ENCODE results near the gene PAPPA2. TPM values are rescaled to one million over a fixed set of nuclear protein-coding genes. Genes with fewer than 3 reads are reported as not detected.

PAPPA2 gene
- polyA plus RNA-seq, 3 donors = 42.6 to 48.8 (median 45.8) TPM

DNA sequence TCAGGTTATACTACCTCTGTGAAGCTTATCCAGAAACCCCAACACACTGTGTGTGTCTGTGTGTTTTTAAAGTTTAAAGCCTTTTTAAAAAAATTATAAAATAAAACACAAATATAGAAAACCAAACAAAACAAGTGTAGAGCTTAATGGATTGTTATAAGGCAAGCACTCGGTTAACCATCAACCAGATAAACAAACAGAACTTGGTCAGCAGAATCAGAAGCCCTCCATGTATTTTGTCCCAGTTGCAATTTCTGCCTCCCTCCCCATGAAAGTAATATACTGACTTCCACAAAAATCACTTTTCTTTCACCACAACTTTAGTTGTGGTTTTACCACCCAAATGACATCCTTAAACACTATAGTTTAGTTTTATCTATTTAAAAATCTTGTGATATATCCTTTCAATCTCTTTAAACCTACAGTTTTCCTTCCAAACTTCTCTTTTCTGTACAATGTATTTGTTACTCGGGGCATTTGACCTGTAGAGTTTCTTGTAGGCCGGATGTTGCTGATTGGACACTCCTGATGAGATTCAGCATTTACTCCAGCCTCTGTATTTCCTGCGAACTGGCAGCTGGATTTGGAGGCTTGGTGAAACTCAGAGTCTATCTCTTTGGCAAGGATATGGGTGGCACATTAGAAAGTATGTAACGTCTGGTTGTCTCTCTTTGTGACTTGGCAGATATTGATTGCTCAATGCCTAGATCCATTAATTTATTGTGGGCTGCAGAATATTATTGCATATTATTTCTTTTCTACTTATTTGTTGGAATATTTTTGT is 8.6 kb downstream of the PAPPA2 start:
- DNase-seq (ENCODE audit: extremely low read depth in 1 of 11, low read depth in 9 of 11, low spot score in 4 of 11) = no peak

DNA sequence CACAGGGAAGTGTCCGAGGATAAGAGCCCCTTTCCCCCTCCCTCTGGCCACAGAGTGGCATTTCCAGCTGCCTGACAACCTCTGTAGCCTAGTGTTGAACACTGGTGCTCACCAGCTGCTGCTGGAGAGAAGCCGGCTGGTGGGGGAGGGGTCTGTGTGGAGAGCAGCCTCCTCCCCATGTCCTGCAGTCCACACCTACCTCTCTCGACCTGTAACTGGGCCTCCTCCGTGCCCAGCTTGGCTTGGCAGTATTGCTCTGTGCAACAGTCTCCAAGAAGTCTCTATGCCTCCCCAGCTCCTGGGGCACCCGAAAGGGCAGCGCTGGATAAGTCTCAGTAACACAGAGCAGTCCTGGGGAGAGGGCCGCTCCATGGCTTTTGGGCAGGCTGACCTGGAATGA is 17.0 kb downstream of the PAPPA2 start:
- peak in 3 of 11 donors; percentile 7 to 28 (median 9) for DNase-seq (ENCODE audit: extremely low read depth in 1 of 11, low read depth in 9 of 11, low spot score in 4 of 11)

DNA sequence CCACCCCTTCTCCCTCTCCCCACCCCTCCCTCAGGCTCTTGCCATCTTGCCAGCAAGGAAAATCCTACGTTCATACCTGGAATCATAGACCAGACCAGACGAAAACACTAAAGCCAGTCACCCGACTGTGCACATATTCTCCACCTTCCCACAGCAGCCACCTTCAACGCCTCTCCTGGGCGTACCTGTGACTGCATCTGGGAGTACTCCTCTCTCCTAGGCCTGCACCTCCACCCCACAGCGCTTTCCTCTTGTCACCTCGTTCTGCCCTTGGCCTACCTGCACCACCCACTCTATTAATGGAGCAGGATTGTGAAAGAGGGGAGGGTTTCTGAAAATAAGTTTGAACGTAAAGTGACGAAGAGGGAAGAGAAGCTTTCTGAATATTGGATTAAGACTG is 17.8 kb downstream of the PAPPA2 start:
- no peak for DNase-seq (ENCODE audit: extremely low read depth in 1 of 11, low read depth in 9 of 11, low spot score in 4 of 11)

DNA sequence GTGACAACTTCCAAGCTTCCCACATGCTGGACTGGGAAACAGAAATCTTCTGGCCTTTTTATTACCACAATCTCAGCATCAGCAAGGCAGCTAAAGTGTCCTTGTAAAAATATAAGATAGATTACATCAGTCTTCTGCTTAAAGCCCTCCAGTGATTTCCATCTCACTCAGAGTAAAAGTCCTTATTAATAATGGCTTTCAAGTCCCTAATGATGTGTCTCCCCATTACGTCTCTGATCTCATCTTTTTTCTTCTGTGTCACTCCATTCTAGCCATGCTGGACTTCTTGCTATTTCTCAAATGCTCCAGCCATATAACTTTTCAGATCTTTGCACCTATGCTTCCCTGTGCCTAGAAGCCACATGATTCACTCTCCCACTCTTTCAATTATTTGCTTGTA is 22.1 kb downstream of the PAPPA2 start:
- DNase-seq (ENCODE audit: extremely low read depth in 1 of 11, low read depth in 9 of 11, low spot score in 4 of 11) = no peak

DNA sequence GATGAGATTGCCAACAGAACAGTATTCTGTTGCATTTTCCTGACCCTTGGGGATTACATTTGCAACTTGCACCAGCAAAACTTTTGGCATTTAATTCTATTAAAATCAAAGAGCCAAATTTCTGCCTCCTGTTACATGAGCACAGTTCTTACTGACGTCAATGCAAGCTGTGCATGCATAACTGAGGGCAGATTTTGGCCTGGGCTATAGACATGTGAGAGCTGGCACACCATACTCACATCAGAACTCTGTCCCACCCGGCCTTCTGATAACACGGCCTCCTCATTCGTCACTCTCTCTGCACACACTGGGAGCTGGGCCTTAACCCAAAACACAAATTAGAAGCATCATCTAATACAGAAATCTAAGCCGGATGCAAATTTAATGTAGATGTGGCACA is 31.5 kb downstream of the PAPPA2 start:
- no peak for DNase-seq (ENCODE audit: extremely low read depth in 1 of 11, low read depth in 9 of 11, low spot score in 4 of 11)

DNA sequence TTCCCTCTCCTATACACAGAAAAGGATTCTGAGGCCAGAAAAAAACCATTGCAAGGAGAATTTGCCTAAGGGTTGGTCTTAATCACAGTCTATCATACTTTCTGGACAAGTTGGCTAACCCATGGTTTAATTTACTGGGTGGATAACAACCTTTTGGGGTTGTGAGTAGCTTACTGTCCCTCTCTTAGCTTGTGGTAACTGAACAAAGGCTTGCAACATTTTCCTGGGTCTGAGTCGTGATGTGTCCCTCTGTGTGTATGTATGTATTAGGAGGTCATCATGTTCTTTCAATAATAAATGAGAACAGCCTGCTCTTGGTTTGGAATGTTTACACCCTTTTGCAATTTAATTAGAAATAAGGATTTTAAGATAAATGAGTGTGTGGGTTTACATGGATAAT is 36.7 kb downstream of the PAPPA2 start:
- DNase-seq (ENCODE audit: extremely low read depth in 1 of 11, low read depth in 9 of 11, low spot score in 4 of 11) = no peak

DNA sequence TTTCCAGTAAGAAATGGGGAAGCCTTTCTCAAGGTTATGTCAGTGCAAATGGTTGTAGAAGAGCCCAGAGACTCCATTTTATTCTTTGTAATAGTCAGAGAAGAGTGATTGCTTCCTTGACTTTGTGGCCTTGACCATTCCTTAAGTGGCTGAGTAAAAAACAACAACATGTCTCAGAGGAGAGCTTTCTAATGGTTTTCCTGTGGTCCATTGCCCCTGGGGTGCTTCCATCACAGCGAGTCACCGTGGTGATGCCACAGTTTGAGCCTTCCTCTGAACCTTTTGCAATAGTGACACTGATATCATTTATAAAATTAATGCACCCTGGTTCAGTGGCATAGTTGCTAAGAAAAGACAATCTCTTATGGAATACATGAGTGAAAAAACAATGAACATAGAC is 38.6 kb downstream of the PAPPA2 start:
- no peak for DNase-seq (ENCODE audit: extremely low read depth in 1 of 11, low read depth in 9 of 11, low spot score in 4 of 11)

DNA sequence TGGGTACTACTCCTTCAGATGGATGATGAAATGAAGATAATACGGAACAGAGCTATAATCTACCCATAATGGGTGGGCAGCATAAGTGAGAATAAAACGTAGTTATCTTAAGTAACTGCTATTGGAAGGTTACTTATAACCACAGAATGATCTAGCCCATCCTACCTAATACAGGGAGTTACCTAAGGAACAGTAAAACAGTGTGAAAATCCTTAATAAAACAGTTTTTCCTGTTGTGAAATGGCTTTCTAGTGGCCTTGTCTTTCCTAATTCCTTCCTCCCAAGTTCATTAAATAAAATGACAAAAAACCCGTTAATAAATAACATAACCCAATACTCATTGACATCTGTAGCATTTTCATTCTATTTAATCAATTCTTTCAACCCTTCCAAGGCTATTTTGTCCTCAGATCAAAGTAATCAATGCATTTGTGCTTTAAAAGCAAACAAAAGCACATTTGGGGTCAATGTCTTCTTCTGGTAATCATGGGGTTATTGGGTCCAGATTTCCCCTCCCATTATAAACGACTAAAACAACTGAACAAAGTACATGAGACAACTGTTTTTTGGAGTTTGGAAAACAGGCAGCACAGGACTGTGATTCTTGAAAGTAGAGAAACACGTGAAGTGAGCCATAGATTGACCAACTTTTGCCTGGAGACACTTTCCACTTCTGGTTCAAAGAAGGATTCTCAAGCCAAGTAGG is 42.0 kb downstream of the PAPPA2 start:
- DNase-seq (ENCODE audit: extremely low read depth in 1 of 11, low read depth in 9 of 11, low spot score in 4 of 11) = no peak

DNA sequence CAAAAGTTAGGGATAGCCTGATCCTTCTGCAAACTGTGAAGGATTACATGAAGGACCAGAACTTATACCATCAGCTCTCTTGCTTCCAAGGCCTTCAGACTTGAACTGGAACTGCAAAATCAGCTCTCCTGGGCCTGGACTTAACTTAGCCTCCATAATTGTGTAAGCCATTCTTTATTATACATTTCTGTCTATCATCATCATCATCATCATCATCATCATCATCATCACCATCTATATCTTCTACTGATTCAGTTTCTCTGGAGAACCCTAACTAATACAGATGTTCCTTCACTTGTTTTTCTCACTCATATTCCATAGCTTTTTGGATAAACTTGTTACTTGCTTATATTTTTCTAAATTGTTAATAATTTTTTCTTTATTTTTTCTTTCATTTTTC is 50.0 kb downstream of the PAPPA2 start:
- no peak for DNase-seq (ENCODE audit: extremely low read depth in 1 of 11, low read depth in 9 of 11, low spot score in 4 of 11)

DNA sequence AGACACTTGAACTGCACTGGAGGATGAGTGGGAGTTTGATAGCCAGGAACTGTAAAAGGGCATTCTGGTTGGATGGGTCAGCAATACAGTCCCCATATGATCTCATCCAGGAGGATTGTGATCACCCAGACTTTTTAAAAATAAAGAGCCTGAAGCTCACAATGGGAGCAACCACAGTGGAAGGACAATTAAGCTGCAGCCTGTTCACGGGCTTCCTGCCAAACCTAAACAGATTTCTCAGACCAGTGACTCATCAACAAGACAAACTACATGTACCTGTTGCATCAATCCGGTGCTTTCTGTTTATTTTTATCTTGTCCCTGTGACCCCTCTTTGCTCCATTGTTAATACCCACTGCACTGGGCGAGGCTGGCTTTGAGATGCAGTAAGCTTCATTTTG is 52.3 kb downstream of the PAPPA2 start:
- no peak for DNase-seq (ENCODE audit: extremely low read depth in 1 of 11, low read depth in 9 of 11, low spot score in 4 of 11)

DNA sequence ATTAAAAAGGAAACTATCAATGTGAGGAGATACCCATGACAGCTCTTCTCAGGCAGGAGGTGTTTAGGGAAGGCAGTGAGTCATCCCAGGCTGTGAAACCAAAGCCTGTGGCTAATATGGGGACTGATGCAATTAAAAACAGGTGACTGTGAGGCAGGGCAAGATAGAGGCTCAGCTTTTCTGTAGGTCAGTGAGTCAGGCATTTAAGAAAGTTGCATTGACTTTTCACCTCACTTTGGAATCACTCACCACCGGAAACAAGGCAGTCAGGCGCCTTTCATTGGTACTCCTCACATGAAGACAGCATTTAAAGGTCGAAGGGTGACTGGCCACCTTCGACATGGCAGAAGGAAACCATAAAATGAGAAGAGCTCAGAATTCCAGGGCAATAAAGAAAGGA is 54.5 kb downstream of the PAPPA2 start:
- DNase-seq (ENCODE audit: extremely low read depth in 1 of 11, low read depth in 9 of 11, low spot score in 4 of 11) = no peak

DNA sequence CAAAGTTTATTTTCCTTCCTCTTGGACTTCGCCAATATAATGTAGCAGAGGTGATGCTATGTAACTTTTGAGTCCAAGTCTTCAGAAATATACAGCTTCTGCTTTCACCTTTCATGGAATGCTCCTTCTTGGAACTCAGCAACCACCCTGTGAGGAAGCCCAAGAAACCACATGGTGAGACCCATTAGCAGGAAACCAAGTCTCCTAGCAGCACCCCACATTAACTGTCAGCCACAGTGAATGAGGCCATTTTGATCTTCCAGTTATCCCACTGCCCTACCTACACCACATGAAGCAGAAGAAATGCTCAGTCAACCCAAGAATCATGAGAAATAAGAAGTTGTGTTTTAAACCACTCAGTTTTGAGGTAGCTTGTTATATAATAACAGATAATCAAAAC is 58.2 kb downstream of the PAPPA2 start:
- DNase-seq (ENCODE audit: extremely low read depth in 1 of 11, low read depth in 9 of 11, low spot score in 4 of 11) = no peak

DNA sequence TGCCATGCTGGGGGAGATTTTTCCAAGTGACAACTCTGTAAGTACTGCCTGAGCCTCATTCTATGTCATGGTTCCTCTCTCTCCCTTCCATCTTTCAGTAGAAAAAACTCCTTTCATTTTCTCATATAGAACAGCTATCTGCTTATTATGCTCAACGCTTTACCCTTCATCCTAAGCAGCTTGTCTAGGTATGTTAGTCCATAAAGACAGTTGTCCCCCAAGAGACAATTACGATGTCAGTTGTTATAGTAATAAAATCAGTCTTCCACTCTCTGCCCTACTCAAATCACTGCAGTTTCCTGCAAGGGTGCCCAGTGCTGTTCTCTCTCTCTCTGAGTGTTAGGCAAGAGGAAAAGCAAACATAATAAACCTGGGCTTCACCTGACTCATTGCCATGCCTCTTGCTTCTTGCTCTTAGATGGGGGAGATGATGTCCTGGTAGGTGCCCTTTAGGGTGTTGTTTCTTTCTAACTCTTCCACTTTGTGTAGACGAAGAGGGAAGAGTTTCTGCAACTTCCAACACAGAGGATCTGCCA is 59.4 kb downstream of the PAPPA2 start:
- no peak for DNase-seq (ENCODE audit: extremely low read depth in 1 of 11, low read depth in 9 of 11, low spot score in 4 of 11)

DNA sequence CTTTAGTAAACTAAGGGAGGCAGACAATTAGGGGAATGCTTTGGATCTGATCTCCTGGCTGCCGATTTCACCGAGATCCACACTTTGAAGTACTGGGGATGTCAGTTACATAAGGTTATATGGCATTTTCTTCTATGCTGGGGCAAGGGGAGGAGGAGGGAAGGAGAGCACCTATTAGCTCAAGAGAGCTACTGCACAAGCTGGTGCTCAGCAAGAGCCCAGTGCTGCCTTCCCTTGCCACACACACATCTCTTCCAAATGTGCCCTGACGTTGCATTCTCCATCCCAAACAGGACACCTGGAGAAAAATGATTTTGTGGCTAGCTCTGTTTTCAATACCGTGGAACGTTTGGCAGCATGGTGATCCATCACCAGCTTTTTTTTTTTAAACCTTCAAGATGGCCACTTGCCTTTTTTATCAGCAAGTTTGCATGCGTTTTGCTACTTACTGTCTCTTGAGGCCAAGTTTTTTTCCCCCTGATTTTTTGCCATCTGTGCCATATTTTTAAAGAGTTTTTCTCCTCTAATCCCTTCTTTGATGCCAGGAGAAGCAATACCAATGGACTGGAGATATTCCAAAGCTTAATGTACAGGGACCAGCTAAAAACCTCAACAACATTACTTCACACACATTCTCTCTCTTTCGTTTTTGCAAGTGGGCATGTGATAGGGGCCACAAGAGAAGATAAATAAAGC is 66.6 kb downstream of the PAPPA2 start:
- DNase-seq (ENCODE audit: extremely low read depth in 1 of 11, low read depth in 9 of 11, low spot score in 4 of 11) = no peak

DNA sequence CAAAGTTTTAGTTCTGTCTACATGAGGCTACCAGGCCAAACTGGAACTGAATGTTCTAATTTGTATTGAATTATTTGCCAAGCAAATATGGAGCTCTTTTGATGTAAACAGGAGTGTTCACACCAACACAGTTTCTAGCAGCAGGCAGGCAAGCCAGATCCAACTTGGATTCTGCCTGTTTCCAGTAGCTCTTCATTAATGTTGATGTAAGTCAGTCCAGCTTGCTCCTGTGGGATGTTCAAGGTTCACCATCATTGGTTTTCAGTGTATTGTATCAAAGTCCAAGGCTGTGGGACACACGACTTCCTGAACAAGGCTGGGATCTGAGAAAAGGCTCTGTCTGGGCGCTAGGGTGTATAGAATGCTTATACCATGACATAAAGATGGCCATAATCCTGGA is 68.1 kb downstream of the PAPPA2 start:
- no peak for DNase-seq (ENCODE audit: extremely low read depth in 1 of 11, low read depth in 9 of 11, low spot score in 4 of 11)

DNA sequence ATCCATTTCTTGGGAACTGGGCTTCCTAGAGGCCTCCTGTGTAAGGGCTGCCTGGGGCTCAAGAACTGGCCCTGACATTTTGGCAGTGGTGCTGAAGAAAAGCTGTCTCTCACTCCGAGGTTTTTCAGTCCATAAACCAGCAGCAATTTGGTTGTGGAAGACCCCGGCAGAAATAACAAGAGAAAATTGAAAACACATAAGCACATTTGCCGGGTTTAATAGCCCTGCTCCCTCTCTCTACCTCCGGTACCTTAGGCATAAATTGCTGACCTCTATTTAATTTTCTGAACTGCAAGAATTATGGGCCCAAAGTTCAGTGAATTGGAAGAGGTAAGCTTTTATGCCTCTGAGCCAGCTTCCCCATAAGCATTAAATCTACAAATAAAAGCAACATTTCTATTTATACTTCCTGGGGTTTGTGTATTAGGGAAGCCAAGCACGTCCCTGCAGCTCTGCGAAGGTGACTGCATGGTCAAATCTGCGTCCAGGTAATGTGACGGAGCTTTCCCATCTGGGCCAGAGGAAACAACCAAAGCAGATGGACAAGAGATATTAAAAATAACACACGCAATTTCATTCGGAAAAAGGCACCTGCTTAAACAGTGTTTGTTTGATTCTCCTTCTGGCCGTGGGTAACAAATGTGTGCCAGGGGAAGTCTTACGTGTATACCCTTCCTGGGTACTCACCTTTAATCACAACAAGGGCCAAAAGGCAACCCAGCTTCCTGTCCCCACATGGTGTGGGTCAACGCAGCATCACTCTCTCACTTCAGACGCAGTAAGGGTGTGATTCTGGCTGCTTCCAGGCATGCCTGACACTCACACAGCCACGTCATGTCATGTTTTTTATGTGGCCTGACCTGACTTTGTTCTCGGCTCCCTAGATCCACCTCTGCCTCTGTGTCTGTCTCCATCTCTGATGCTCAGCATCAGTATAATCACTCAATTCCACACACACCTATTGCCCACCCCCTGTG is 69.2 kb downstream of the PAPPA2 start:
- DNase-seq (ENCODE audit: extremely low read depth in 1 of 11, low read depth in 9 of 11, low spot score in 4 of 11) = peak in 2 of 11 donors; percentile 27 to 47

DNA sequence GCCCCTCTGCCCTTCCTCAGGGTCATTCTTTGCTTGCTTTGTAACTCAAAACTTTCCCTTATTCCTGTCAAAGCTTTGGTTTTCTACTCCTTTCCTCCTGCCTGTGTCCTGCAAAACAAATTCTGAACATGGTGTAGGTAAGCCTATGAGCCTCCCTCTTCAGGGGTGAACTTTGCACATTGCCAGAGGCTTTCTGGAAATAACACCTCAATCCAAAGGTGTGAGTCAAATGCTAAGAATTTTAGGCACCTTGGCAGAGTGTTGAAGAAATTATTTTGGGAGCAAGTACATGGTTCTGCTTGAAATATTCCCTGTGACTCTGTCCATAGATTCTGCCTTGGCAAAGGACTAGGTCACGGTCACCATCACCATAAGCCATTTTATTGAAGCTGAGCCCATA is 70.0 kb downstream of the PAPPA2 start:
- DNase-seq (ENCODE audit: extremely low read depth in 1 of 11, low read depth in 9 of 11, low spot score in 4 of 11) = no peak

DNA sequence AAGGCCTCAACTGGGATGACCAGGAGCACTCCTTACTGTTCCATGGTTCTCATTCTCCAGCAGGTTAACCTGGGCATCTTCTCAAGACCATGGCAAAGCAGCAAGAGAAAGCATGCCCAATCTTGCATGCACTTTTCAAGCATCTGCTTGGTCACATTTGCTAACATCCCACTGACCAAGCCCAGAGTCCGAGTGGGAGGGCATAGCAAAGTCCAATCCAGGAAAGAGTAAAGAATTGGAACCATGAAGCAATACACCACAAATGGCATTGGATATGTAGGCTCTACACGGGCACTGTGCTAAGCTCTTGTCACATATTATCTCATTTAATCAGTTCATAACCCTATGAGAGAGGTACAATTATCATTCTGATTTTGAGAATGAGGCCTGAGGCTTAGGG is 73.6 kb downstream of the PAPPA2 start:
- no peak for DNase-seq (ENCODE audit: extremely low read depth in 1 of 11, low read depth in 9 of 11, low spot score in 4 of 11)

DNA sequence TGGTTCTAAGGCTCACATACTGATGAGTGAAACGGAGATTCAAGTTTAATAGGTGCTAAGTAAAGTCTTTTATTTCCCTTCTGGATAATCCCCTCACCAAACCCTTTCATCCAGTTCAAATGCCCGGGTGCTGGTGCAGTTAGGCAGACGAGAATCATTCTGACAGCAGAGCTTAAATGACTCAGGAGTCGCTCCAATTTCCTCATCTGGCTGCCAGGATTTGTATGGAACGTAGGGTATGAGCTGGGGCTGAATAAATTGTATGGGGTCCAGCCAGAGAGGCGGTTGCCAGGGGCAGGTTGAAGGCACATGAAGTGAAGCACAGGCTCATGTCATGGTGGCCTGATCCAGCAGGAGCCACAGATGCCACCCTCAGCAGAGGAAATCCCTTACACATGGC is 76.0 kb downstream of the PAPPA2 start:
- no peak for DNase-seq (ENCODE audit: extremely low read depth in 1 of 11, low read depth in 9 of 11, low spot score in 4 of 11)

Data from renal cortex interstitium (tissue), 11 donors.